HepG2 (cell line): ENCODE measurements around the gene LRRC45. TPM values are rescaled to one million over a fixed set of nuclear protein-coding genes. Genes with fewer than 3 reads are reported as not detected.

Source experiments
- ATF7 ChIP-seq, 2 experiments: fragments of 450-650 bp in 1 of 2; sonication (generic) in 1 of 2; formaldehyde crosslinking in 1 of 2; IDR thresholded peaks; 2 replicates each; pipeline versions ENCODE4 v1.4.0 to v1.6.1; 2016 to 2020; ENCODE audit warnings: antibody characterized with exemption in 1 of 2, mild to moderate bottlenecking in 1 of 2, missing genetic modification reagents in 1 of 2
- CBFB ChIP-seq: sonication (generic); formaldehyde crosslinking; IDR thresholded peaks from 2 replicates; pipeline ENCODE4 v1.4.0; 2020; ENCODE audit warnings: missing genetic modification reagents
- ESRRA ChIP-seq: sonication (generic); formaldehyde crosslinking; IDR thresholded peaks from 2 replicates; pipeline ENCODE4 v1.5.1; 2020; ENCODE audit warnings: mild to moderate bottlenecking, low read depth, missing genetic modification reagents
- HMGXB3 ChIP-seq: sonication (generic); formaldehyde crosslinking; IDR thresholded peaks from 2 replicates; pipeline ENCODE4 v1.4.0; 2020; ENCODE audit warnings: missing genetic modification reagents, borderline replicate concordance
- KDM2A ChIP-seq: sonication (generic); formaldehyde crosslinking; IDR thresholded peaks from 2 replicates; pipeline ENCODE4 v1.4.0; 2020; ENCODE audit warnings: low read depth, missing genetic modification reagents, borderline replicate concordance
- MAFG ChIP-seq: sonication (generic); formaldehyde crosslinking; IDR thresholded peaks from 2 replicates; pipeline ENCODE4 v1.5.1; 2020; ENCODE audit warnings: mild to moderate bottlenecking, missing genetic modification reagents
- NFATC3 ChIP-seq: sonication (generic); formaldehyde crosslinking; IDR thresholded peaks from 2 replicates; pipeline ENCODE4 v1.5.1; 2020; ENCODE audit warnings: mild to moderate bottlenecking, missing genetic modification reagents
- NR2F6 ChIP-seq, 2 experiments: IDR thresholded peaks; 2 replicates each; pipeline ENCODE4 v1.6.1; 2016; ENCODE audit warnings: antibody characterized with exemption in 1 of 2, mild to moderate bottlenecking in 1 of 2
- RXRB ChIP-seq: IDR thresholded peaks from 2 replicates; pipeline ENCODE4 v1.6.1; 2016; ENCODE audit warnings: borderline replicate concordance, missing genetic modification reagents, missing compliant biosample characterization
- SCMH1 ChIP-seq: sonication (generic); formaldehyde crosslinking; IDR thresholded peaks from 2 replicates; pipeline ENCODE4 v1.9.0; 2021; ENCODE audit warnings: missing genetic modification reagents, mild to moderate bottlenecking, borderline replicate concordance
- TBL1XR1 ChIP-seq: fragments of 150-350 bp; IDR thresholded peaks from 2 replicates; pipeline ENCODE4 v1.6.1; 2014; ENCODE audit warnings: borderline replicate concordance, low read length; ENCODE audit not compliant: partially characterized antibody
- ZBTB7A ChIP-seq: sonication (generic); formaldehyde crosslinking; IDR thresholded peaks from 2 replicates; pipeline ENCODE4 v1.8.0; 2022; ENCODE audit warnings: mild to moderate bottlenecking, missing genetic modification reagents
- ZFP1 ChIP-seq: IDR thresholded peaks from 2 replicates; pipeline ENCODE4 v1.6.1; 2016
- ZFP62 ChIP-seq: sonication (generic); formaldehyde crosslinking; IDR thresholded peaks from 2 replicates; pipeline ENCODE4 v1.4.0; 2020; ENCODE audit warnings: missing genetic modification reagents
- ZFP90 ChIP-seq: sonication (generic); formaldehyde crosslinking; IDR thresholded peaks from 2 replicates; pipeline ENCODE4 v1.8.0; 2022; ENCODE audit warnings: missing genetic modification reagents, mild to moderate bottlenecking, inconsistent platforms, borderline replicate concordance
- ZNF34 ChIP-seq: sonication (generic); formaldehyde crosslinking; IDR thresholded peaks from 2 replicates; pipeline ENCODE4 v1.4.0; 2020; ENCODE audit warnings: mild to moderate bottlenecking, missing genetic modification reagents, borderline replicate concordance
- ZNF569 ChIP-seq: sonication (generic); formaldehyde crosslinking; IDR thresholded peaks from 2 replicates; pipeline ENCODE4 v1.5.0; 2020; ENCODE audit warnings: mild to moderate bottlenecking, missing genetic modification reagents, moderate library complexity, borderline replicate concordance
- ZNF577 ChIP-seq: sonication (generic); formaldehyde crosslinking; IDR thresholded peaks from 2 replicates; pipeline ENCODE4 v1.4.0; 2020; ENCODE audit warnings: mild to moderate bottlenecking, low read depth, missing genetic modification reagents, borderline replicate concordance
- ZNF616 ChIP-seq: sonication (generic); formaldehyde crosslinking; IDR thresholded peaks from 2 replicates; pipeline ENCODE4 v1.5.0; 2020; ENCODE audit warnings: low read depth, mild to moderate bottlenecking, missing genetic modification reagents
- polyA plus RNA-seq, 8 experiments: library from polyadenylated mRNA; depleted of rRNA in 3 of 8; stranded (reverse) in 7 of 8; unstranded in 1 of 8; fragments of >200 nt; fragmentation: Illumina TruSeq in 4 of 8; extraction: Trizol in 4 of 8; gene quantifications; 2 replicates each; pipeline versions ENCODE4 v1.2.1 to v1.2.3, GENCODE V29; 2011 to 2016; ENCODE audit warnings: low read depth in 4 of 8, missing spikeins in 1 of 8, mixed read lengths in 1 of 8; ENCODE audit not compliant: insufficient read depth in 1 of 8
- total RNA-seq, 5 experiments: library from RNA; depleted of rRNA; stranded (reverse); fragments of >200 nt; fragmentation: Illumina TruSeq; extraction: Trizol; gene quantifications; 2 replicates each; pipeline ENCODE4 v1.2.3, GENCODE V29; 2016; ENCODE audit warnings: low read depth in 1 of 5
- TF ChIP-seq, protein P1 (sequence below): sonication (generic); formaldehyde crosslinking; IDR thresholded peaks from 2 replicates; pipeline ENCODE4 v1.9.0; 2022; ENCODE audit warnings: missing genetic modification reagents, mild to moderate bottlenecking, borderline replicate concordance
- TF ChIP-seq, protein P2 (sequence below): sonication (generic); formaldehyde crosslinking; IDR thresholded peaks from 2 replicates; pipeline ENCODE4 v1.4.0; 2020; ENCODE audit warnings: missing genetic modification reagents

LRRC45 gene
- total and polyA plus RNA-seq, 2 of the 13 experiments (the other 11 are each of a cell fraction or from before 2014, with no cell fraction given), result 11.6 to 48.1 TPM

- TF ChIP-seq RXRB (CRISPR knock-in tag) (peak; percentile 59), ZNF569 (0 out of 2 replicates have a peak, but pooled peaks have one; percentile 66), MAFG (CRISPR knock-in tag) (no peak), ZNF34 (CRISPR knock-in tag) (peak; percentile 56; the same call in 1 of the 2 replicates), ZNF616 (CRISPR knock-in tag) (peak; percentile 49; the same call in 1 of the 2 replicates), ZBTB7A (CRISPR knock-in tag) (no peak; the same call in none of the 2 replicates), NR2F6 (IDR thresholded peaks at IDR 0.05) (no peak), NR2F6 (CRISPR knock-in tag; IDR thresholded peaks at IDR 0.05) (0 out of 2 replicates have a peak, but pooled peaks have one; percentile 7), TBL1XR1 (no peak), ZNF577 (CRISPR knock-in tag) (no peak), ZFP62 (CRISPR knock-in tag) (no peak), ATF7 (IDR thresholded peaks at IDR 0.05) (no peak), ATF7 (CRISPR knock-in tag; IDR thresholded peaks at IDR 0.05) (no peak; the same call in 1 of the 2 replicates), ESRRA (CRISPR knock-in tag) (peak; percentile 82; the same call in 1 of the 2 replicates), ZFP90 (no peak; the same call in 1 of the 2 replicates), KDM2A (CRISPR knock-in tag) (peak; percentile 94; the same call in 1 of the 2 replicates), CBFB (CRISPR knock-in tag) (no peak; the same call in 1 of the 2 replicates), ZFP1 (CRISPR knock-in tag) (no peak), SCMH1 (CRISPR knock-in tag) (no peak), NFATC3 (peak; percentile 77; the same call in 1 of the 2 replicates), HMGXB3 (peak; percentile 67; the same call in 1 of the 2 replicates)
- TF ChIP-seq, protein P1, sequence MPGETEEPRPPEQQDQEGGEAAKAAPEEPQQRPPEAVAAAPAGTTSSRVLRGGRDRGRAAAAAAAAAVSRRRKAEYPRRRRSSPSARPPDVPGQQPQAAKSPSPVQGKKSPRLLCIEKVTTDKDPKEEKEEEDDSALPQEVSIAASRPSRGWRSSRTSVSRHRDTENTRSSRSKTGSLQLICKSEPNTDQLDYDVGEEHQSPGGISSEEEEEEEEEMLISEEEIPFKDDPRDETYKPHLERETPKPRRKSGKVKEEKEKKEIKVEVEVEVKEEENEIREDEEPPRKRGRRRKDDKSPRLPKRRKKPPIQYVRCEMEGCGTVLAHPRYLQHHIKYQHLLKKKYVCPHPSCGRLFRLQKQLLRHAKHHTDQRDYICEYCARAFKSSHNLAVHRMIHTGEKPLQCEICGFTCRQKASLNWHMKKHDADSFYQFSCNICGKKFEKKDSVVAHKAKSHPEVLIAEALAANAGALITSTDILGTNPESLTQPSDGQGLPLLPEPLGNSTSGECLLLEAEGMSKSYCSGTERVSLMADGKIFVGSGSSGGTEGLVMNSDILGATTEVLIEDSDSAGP (CRISPR knock-in tag), result peak; percentile 98
- TF ChIP-seq, protein P2, sequence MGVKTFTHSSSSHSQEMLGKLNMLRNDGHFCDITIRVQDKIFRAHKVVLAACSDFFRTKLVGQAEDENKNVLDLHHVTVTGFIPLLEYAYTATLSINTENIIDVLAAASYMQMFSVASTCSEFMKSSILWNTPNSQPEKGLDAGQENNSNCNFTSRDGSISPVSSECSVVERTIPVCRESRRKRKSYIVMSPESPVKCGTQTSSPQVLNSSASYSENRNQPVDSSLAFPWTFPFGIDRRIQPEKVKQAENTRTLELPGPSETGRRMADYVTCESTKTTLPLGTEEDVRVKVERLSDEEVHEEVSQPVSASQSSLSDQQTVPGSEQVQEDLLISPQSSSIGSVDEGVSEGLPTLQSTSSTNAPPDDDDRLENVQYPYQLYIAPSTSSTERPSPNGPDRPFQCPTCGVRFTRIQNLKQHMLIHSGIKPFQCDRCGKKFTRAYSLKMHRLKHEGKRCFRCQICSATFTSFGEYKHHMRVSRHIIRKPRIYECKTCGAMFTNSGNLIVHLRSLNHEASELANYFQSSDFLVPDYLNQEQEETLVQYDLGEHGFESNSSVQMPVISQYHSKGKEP (CRISPR knock-in tag), result no peak; the same call in 1 of the 2 replicates
These were observed 14.2 kb downstream of the LRRC45 start, which contains the start of gene DCXR (continued) for GRCh38 chr17:82037092-82037888.
